K562 (cell line): ENCODE data around the gene SERPINE3. TPM values are rescaled to one million over a fixed set of nuclear protein-coding genes. Genes with fewer than 3 reads are reported as not detected.

Source experiments
- ATAC-seq: fragments of 200-7000 bp; cut with Tn5 transposase; 3 replicates; pipeline ENCODE4 v1.9.1; 2020; ENCODE audit warnings: moderate library complexity
- BruUV-seq: library from RNA; stranded (reverse); fragments of 400-500 nt; replicated peaks from 2 replicates; lab custom pipeline; 2021; lab: Mats Ljungman, UMichigan
- CTCF ChIA-PET: fragments of 300-600 bp; formaldehyde crosslinking; extraction: SDS; loops from one replicate; lab custom pipeline; 2021; ENCODE audit warnings: low intra/inter-chr PET ratio; lab: Yijun Ruan, JAX
- POLR2A ChIA-PET: fragments of 300-600, 350-650 bp; sonication (Branson Sonifier 250); formaldehyde crosslinking; extraction: SDS; loops from one replicate; lab custom pipeline; 2021; ENCODE audit warnings: antibody characterized with exemption, inconsistent platforms; lab: Yijun Ruan, JAX
- DNase-seq, 4 experiments: peaks; one replicate each; pipeline versions ENCODE4 v3.0.0 to v3.0.0-alpha.2; 2011 to 2018; ENCODE audit warnings: low spot score in 3 of 4, mixed read lengths in 3 of 4; ENCODE audit errors: extremely low read depth in 1 of 4
- FAIRE-seq: peaks from 2 replicates; lab custom pipeline; 2011; peaks lifted over from hg19 to GRCh38; lab: Jason Lieb, UNC
- H2AFZ ChIP-seq: 2 replicates; pipeline ENCODE4 v1.6.0; 2011; ENCODE audit warnings: low read depth, low read length, control low read depth, inconsistent platforms
- H3K27ac ChIP-seq: fragments of 200-600 bp; 3 replicates; pipeline ENCODE4 v1.8.0; 2011; ENCODE audit warnings: low read depth, mild to moderate bottlenecking, control low read depth, inconsistent platforms, low read length, moderate library complexity, mixed read lengths; ENCODE audit errors: extremely low read depth
- H3K27me3 ChIP-seq, 2 experiments: fragments of 300-600 bp in 1 of 2; 2 replicates in 1 of 2; 3 replicates in 1 of 2; pipeline versions ENCODE4 v1.6.0 to v1.8.0; 2011; ENCODE audit warnings: inconsistent platforms in 2 of 2, low read length in 2 of 2, mild to moderate bottlenecking in 1 of 2, mixed read lengths in 1 of 2, moderate library complexity in 1 of 2; ENCODE audit not compliant: control insufficient read depth in 2 of 2, insufficient read depth in 2 of 2
- H3K36me3 ChIP-seq: fragments of 300-600 bp; 3 replicates; pipeline ENCODE4 v1.8.0; 2011; ENCODE audit warnings: mild to moderate bottlenecking, low read length, inconsistent platforms; ENCODE audit not compliant: control insufficient read depth, insufficient read depth
- H3K4me1 ChIP-seq, 2 experiments: fragments of 200-600 bp in 1 of 2; replicated peaks in 1 of 2; 2 replicates in 1 of 2; 3 replicates in 1 of 2; pipeline versions ENCODE4 v1.5.1 to v1.8.0; 2011; ENCODE audit warnings: inconsistent platforms in 2 of 2, low read length in 2 of 2, mild to moderate bottlenecking in 1 of 2, mixed read lengths in 1 of 2, moderate library complexity in 1 of 2; ENCODE audit not compliant: control insufficient read depth in 2 of 2, insufficient read depth in 2 of 2
- H3K4me2 ChIP-seq: 2 replicates; pipeline ENCODE4 v1.6.1; 2011; ENCODE audit warnings: low read length, control low read depth, inconsistent platforms, mixed read lengths; ENCODE audit not compliant: insufficient read depth
- H3K4me3 ChIP-seq: fragments of 200-600 bp; sonication (generic), shearing (Covaris generic); 2 replicates; pipeline ENCODE4 v1.5.1; 2016; ENCODE audit warnings: control low read depth, inconsistent platforms
- H3K79me2 ChIP-seq: fragments of 200-600 bp; 3 replicates; pipeline ENCODE4 v1.8.0; 2011; ENCODE audit warnings: low read length, inconsistent platforms; ENCODE audit not compliant: control insufficient read depth, insufficient read depth
- H3K9ac ChIP-seq, 2 experiments: 2 replicates each; pipeline versions ENCODE4 v1.6.0 to v1.6.1; 2011; ENCODE audit warnings: low read depth in 2 of 2, low read length in 2 of 2, control low read depth in 1 of 2, inconsistent platforms in 1 of 2, mild to moderate bottlenecking in 1 of 2, mixed read lengths in 1 of 2; ENCODE audit not compliant: insufficient read depth in 1 of 2
- H3K9me1 ChIP-seq: one replicate; pipeline ENCODE4 v1.6.0; 2011; ENCODE audit warnings: inconsistent platforms, mild to moderate bottlenecking, low read length, moderate library complexity; ENCODE audit not compliant: control insufficient read depth, insufficient read depth
- H3K9me3 ChIP-seq: replicated peaks from 2 replicates; pipeline ENCODE4 v1.5.1; 2011; ENCODE audit warnings: low read depth, low read length, inconsistent platforms; ENCODE audit not compliant: control insufficient read depth, insufficient read depth
- H4K20me1 ChIP-seq: replicated peaks from 2 replicates; pipeline ENCODE4 v1.6.1; 2011; ENCODE audit warnings: low read length, inconsistent platforms, mixed read lengths; ENCODE audit not compliant: control insufficient read depth, insufficient read depth
- ARNT ChIP-seq, 2 experiments: fragments of 450-650 bp; IDR thresholded peaks; 2 replicates each; pipeline ENCODE4 v1.6.1; 2016; ENCODE audit warnings: mild to moderate bottlenecking in 1 of 2
- DNMT1 ChIP-seq: fragments of 450-650 bp; IDR thresholded peaks from 2 replicates; pipeline ENCODE4 v1.6.1; 2016; ENCODE audit warnings: antibody characterized with exemption, mild to moderate bottlenecking
- KDM4B ChIP-seq, 2 experiments: fragments of 450-650 bp in 1 of 2; sonication (generic) in 1 of 2; IDR thresholded peaks; 2 replicates each; pipeline ENCODE4 v1.6.1; 2016 to 2017; ENCODE audit warnings: borderline replicate concordance in 2 of 2, antibody characterized with exemption in 1 of 2, low read depth in 1 of 2, mild to moderate bottlenecking in 1 of 2
- LARP7 ChIP-seq: fragments of 450-650 bp; IDR thresholded peaks from 2 replicates; pipeline ENCODE4 v1.6.1; 2016
- MAFG ChIP-seq: fragments of 450-650 bp; conservative IDR thresholded peaks from 2 replicates; pipeline ENCODE4 v1.6.1; 2016; ENCODE audit warnings: missing genetic modification characterization, missing compliant biosample characterization
- MEIS2 ChIP-seq: fragments of 450-650 bp; IDR thresholded peaks from 2 replicates; pipeline ENCODE4 v1.6.1; 2014; ENCODE audit warnings: mild to moderate bottlenecking; ENCODE audit not compliant: partially characterized antibody
- NR2F6 ChIP-seq: fragments of 450-650 bp; formaldehyde crosslinking; IDR thresholded peaks from 2 replicates; pipeline ENCODE4 v1.4.0; 2020; ENCODE audit warnings: mild to moderate bottlenecking
- PHF8 ChIP-seq: fragments of 200-600 bp; sonication (generic); IDR thresholded peaks from 2 replicates; pipeline ENCODE4 v1.6.1; 2012; ENCODE audit warnings: mixed run types, mild to moderate bottlenecking, inconsistent platforms, low read length, moderate library complexity, borderline replicate concordance
- PYGO2 ChIP-seq: fragments of 450-650 bp; IDR thresholded peaks from 2 replicates; pipeline ENCODE4 v1.6.1; 2016; ENCODE audit warnings: mild to moderate bottlenecking, missing genetic modification characterization, moderate library complexity, missing compliant biosample characterization
- RUNX1 ChIP-seq: sonication (generic); IDR thresholded peaks from 2 replicates; pipeline ENCODE4 v1.6.1; 2016; ENCODE audit warnings: antibody characterized with exemption, low read depth
- SOX6 ChIP-seq: fragments of 450-650 bp; IDR thresholded peaks from 2 replicates; pipeline ENCODE4 v1.6.1; 2014; ENCODE audit warnings: mild to moderate bottlenecking
- TFAM ChIP-seq: fragments of 250-450 bp; sonication (Bioruptor Pico); conservative IDR thresholded peaks from 2 replicates; pipeline ENCODE4 v1.5.0; 2021; ENCODE audit warnings: mild to moderate bottlenecking, moderate library complexity
- ZNF146 ChIP-seq: IDR thresholded peaks from one replicate; pipeline ENCODE4 v1.6.1; 2018; ENCODE audit warnings: missing compliant biosample characterization; ENCODE audit not compliant: unreplicated experiment
- ZNF583 ChIP-seq: fragments of 250-450 bp; sonication (Bioruptor Pico); IDR thresholded peaks from 2 replicates; pipeline ENCODE4 v1.4.0; 2020
- ZNF707 ChIP-seq: fragments of 250-450 bp; sonication (Bioruptor Pico); conservative IDR thresholded peaks from 2 replicates; pipeline ENCODE4 v1.8.0; 2022; ENCODE audit warnings: inconsistent platforms, mild to moderate bottlenecking, moderate library complexity
- in situ Hi-C: fragments of 300-500 bp; cut with MboI; formaldehyde crosslinking; loops from 4 replicates; pipeline ENCODE4 v1.15.0; 2018; ENCODE audit warnings: inconsistent platforms, mixed read lengths
- intact Hi-C: fragments of 100-400 bp; cut with micrococcal nuclease; formaldehyde crosslinking; loops from 2 replicates; pipeline ENCODE4 v1.14.2; 2022
- polyA plus RNA-seq, 8 experiments: library from polyadenylated mRNA; depleted of rRNA in 4 of 8; stranded (reverse) in 5 of 8; unstranded in 3 of 8; fragments of >200 nt; fragmentation: Nextera tagmentation in 2 of 8; fragmentation: Illumina TruSeq in 1 of 8; extraction: Ambion mirVana in 2 of 8; extraction: Trizol in 1 of 8; gene quantifications; 2 replicates each; pipeline versions ENCODE4 v1.2.1 to v1.2.3, GENCODE V29; 2011 to 2014; ENCODE audit warnings: inconsistent platforms in 1 of 8, missing spikeins in 1 of 8
- total RNA-seq, 7 experiments: library from RNA; depleted of rRNA in 6 of 7; stranded (reverse); fragments of >200 nt in 6 of 7; fragmentation: Illumina TruSeq in 2 of 7; extraction: Trizol in 2 of 7; gene quantifications; 2 replicates each; pipeline versions ENCODE4 v1.2.1 to v1.2.3, GENCODE V29; 2011 to 2021; ENCODE audit warnings: low replicate concordance in 1 of 7
- TF ChIP-seq, protein P1 (sequence below): fragments of 250-450 bp; sonication (Bioruptor Pico); IDR thresholded peaks from 2 replicates; pipeline ENCODE4 v1.4.0; 2020; ENCODE audit warnings: mild to moderate bottlenecking

Gene SERPINE3
- total and polyA plus RNA-seq, 9 of the 15 experiments (the other 6 are each of a cell fraction or from before 2014, with no cell fraction given): not detected

- TF ChIP-seq MAFG (no peak), LARP7 (no peak), DNMT1 (no peak), ARNT (IDR thresholded peaks at IDR 0.05) (no peak), PYGO2 (no peak)
- TF ChIP-seq, all 486 proteins: peak for 0
These were observed 6.7 kb upstream of the SERPINE3 start (continued) for GRCh38 chr13:51332566-51333361.

GRCh38 chr13:51333421-51333820, 6.1 kb upstream of the SERPINE3 start:
- FAIRE-seq (no peak), DNase-seq (no peak), ATAC-seq (no peak)
- Histone ChIP-seq H3K4me3 (no peak overlapping the region), H4K20me1 (no peaks in the 10 kb centered on the region), H3K4me1 (no peaks in the 10 kb centered on the region; a peak in 2 of 5 replicates), H3K36me3 (no peaks in the 10 kb centered on the region), H3K9ac (no peak overlapping the region), H3K4me2 (no peak overlapping the region), H3K9me3 (no peaks in the 10 kb centered on the region), H3K27me3 (peaks cover 5 to 22% of the 10 kb centered on the region in 2 experiments; a peak in 4 of 5 replicates), H2AFZ (no peak overlapping the region), H3K79me2 (no peaks in the 10 kb centered on the region), H3K27ac (no peak overlapping the region), H3K9me1 (no peaks in the 10 kb centered on the region)
- POLR2A ChIA-PET: no interaction called here
- CTCF ChIA-PET: no interaction called here
- in situ Hi-C loops (no loop called here), intact Hi-C loops (no loop called here)
- no peak for TF ChIP-seq MEIS2
- no peak for TF ChIP-seq ZNF707 (CRISPR knock-in tag)
- TF ChIP-seq NR2F6: no peak
- TF ChIP-seq ZNF583 (CRISPR knock-in tag): no peak
- no peak for TF ChIP-seq ZNF146
- no peak for TF ChIP-seq PHF8
- TF ChIP-seq TFAM (CRISPR knock-in tag): no peak
- no peak for TF ChIP-seq SOX6
- TF ChIP-seq, protein P1, sequence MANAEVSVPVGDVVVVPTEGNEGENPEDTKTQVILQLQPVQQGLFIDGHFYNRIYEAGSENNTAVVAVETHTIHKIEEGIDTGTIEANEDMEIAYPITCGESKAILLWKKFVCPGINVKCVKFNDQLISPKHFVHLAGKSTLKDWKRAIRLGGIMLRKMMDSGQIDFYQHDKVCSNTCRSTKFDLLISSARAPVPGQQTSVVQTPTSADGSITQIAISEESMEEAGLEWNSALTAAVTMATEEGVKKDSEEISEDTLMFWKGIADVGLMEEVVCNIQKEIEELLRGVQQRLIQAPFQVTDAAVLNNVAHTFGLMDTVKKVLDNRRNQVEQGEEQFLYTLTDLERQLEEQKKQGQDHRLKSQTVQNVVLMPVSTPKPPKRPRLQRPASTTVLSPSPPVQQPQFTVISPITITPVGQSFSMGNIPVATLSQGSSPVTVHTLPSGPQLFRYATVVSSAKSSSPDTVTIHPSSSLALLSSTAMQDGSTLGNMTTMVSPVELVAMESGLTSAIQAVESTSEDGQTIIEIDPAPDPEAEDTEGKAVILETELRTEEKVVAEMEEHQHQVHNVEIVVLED (CRISPR knock-in tag): no peak
- TF ChIP-seq KDM4B (IDR thresholded peaks at IDR 0.05; ENCODE audit: borderline replicate concordance in 2 of 2, low read depth in 1 of 2): no peak
- TF ChIP-seq RUNX1: no peak
- no TSS peak for BruUV-seq
